HEK293 (cell line): ENCODE measurements around the gene IMMP1L.

Experiments
- CTCF ChIA-PET: fragments of 350-600 bp; formaldehyde crosslinking; extraction: SDS; loops from one replicate; lab custom pipeline; 2021; ENCODE audit warnings: antibody characterized with exemption; lab: Yijun Ruan, JAX
- POLR2A ChIA-PET: fragments of 300-600 bp; formaldehyde crosslinking; extraction: SDS; loops from one replicate; lab custom pipeline; 2020; ENCODE audit warnings: antibody characterized with exemption, inconsistent platforms; lab: Yijun Ruan, JAX
- H3K27ac ChIP-seq: fragments of 200-500 bp; sonication (Bioruptor generic); 2 replicates; pipeline ENCODE4 v1.5.1; 2014; ENCODE audit warnings: low read depth, low read length, control low read depth, inconsistent platforms; ENCODE audit errors: extremely low read depth
- H3K36me3 ChIP-seq, 2 experiments: fragments of 200-500 bp in 1 of 2; sonication (Bioruptor generic) in 1 of 2; 1 replicate in 1 of 2; 2 replicates in 1 of 2; pipeline ENCODE4 v1.5.1; 2014 to 2017; ENCODE audit warnings: inconsistent platforms in 2 of 2, low read length in 2 of 2; ENCODE audit not compliant: control insufficient read depth in 2 of 2, insufficient read depth in 1 of 2
- H3K4me1 ChIP-seq: fragments of 200-500 bp; sonication (Bioruptor generic); 2 replicates; pipeline ENCODE4 v1.5.1; 2014; ENCODE audit warnings: mild to moderate bottlenecking, low read length, inconsistent platforms; ENCODE audit not compliant: control insufficient read depth, insufficient read depth
- H3K4me3 ChIP-seq: 2 replicates; pipeline ENCODE4 v1.5.1; 2011; ENCODE audit warnings: low read depth, mild to moderate bottlenecking, control low read depth, low read length, moderate library complexity
- H3K9me3 ChIP-seq: fragments of 200-500 bp; sonication (Bioruptor generic); 2 replicates; pipeline ENCODE4 v1.5.1; 2014; ENCODE audit warnings: low read depth, low read length, inconsistent platforms; ENCODE audit not compliant: control insufficient read depth, insufficient read depth
- BCL11B ChIP-seq: fragments of 450-650 bp; formaldehyde crosslinking; IDR thresholded peaks from 2 replicates; pipeline ENCODE4 v1.5.1; 2016; ENCODE audit warnings: low read depth, missing biosample characterization, missing genetic modification characterization
- CTCF ChIP-seq: fragments of 450-650 bp; formaldehyde crosslinking; IDR thresholded peaks from 2 replicates; pipeline ENCODE4 v1.5.1; 2016; ENCODE audit warnings: missing biosample characterization, missing genetic modification characterization
- PBX3 ChIP-seq: sonication (generic); formaldehyde crosslinking; IDR thresholded peaks from 2 replicates; pipeline ENCODE4 v1.8.1; 2022; ENCODE audit warnings: mild to moderate bottlenecking, moderate library complexity, missing genetic modification reagents
- ZNF10 ChIP-seq: fragments of 450-650 bp; formaldehyde crosslinking; IDR thresholded peaks from 2 replicates; pipeline ENCODE4 v1.5.1; 2017; ENCODE audit warnings: missing biosample characterization, missing genetic modification characterization
- ZNF114 ChIP-seq: fragments of 450-650 bp; formaldehyde crosslinking; IDR thresholded peaks from 2 replicates; pipeline ENCODE4 v1.5.0; 2017; ENCODE audit warnings: missing biosample characterization, missing genetic modification characterization
- ZNF133 ChIP-seq: fragments of 450-650 bp; formaldehyde crosslinking; IDR thresholded peaks from 2 replicates; pipeline ENCODE4 v1.5.1; 2016; ENCODE audit warnings: missing biosample characterization, missing genetic modification characterization
- ZNF169 ChIP-seq: fragments of 450-650 bp; formaldehyde crosslinking; IDR thresholded peaks from 2 replicates; pipeline ENCODE4 v1.5.1; 2016; ENCODE audit warnings: missing biosample characterization, missing genetic modification characterization
- ZNF175 ChIP-seq: fragments of 450-650 bp; formaldehyde crosslinking; IDR thresholded peaks from 2 replicates; pipeline ENCODE4 v1.5.1; 2016; ENCODE audit warnings: missing biosample characterization, missing genetic modification characterization
- ZNF214 ChIP-seq: fragments of 450-650 bp; formaldehyde crosslinking; IDR thresholded peaks from 2 replicates; pipeline ENCODE4 v1.5.1; 2017; ENCODE audit warnings: missing biosample characterization, mild to moderate bottlenecking, missing genetic modification characterization, borderline replicate concordance
- ZNF362 ChIP-seq: fragments of 450-650 bp; formaldehyde crosslinking; IDR thresholded peaks from 2 replicates; pipeline ENCODE4 v1.5.1; 2016; ENCODE audit warnings: missing biosample characterization, missing genetic modification characterization
- ZNF423 ChIP-seq: fragments of 450-650 bp; formaldehyde crosslinking; IDR thresholded peaks from 2 replicates; pipeline ENCODE4 v1.5.1; 2016; ENCODE audit warnings: missing biosample characterization, missing genetic modification characterization
- ZNF501 ChIP-seq: fragments of 450-650 bp; formaldehyde crosslinking; IDR thresholded peaks from 2 replicates; pipeline ENCODE4 v1.5.1; 2016; ENCODE audit warnings: missing biosample characterization, missing genetic modification characterization
- ZNF548 ChIP-seq: fragments of 450-650 bp; formaldehyde crosslinking; IDR thresholded peaks from 2 replicates; pipeline ENCODE4 v1.5.1; 2016; ENCODE audit warnings: missing biosample characterization, missing genetic modification characterization
- ZNF654 ChIP-seq: fragments of 450-650 bp; formaldehyde crosslinking; IDR thresholded peaks from 2 replicates; pipeline ENCODE4 v1.5.1; 2016; ENCODE audit warnings: low read depth, missing biosample characterization, missing genetic modification characterization
- ZNF768 ChIP-seq: fragments of 450-650 bp; formaldehyde crosslinking; IDR thresholded peaks from 2 replicates; pipeline ENCODE4 v1.5.1; 2018; ENCODE audit warnings: missing biosample characterization, mild to moderate bottlenecking, missing genetic modification characterization
- ZSCAN30 ChIP-seq: fragments of 450-650 bp; IDR thresholded peaks from 2 replicates; pipeline ENCODE4 v1.5.1; 2018; ENCODE audit warnings: missing biosample characterization, mild to moderate bottlenecking, missing genetic modification characterization, moderate library complexity
- TF ChIP-seq, protein P1 (sequence below): fragments of 450-650 bp; formaldehyde crosslinking; IDR thresholded peaks from 2 replicates; pipeline ENCODE4 v1.5.1; 2017; ENCODE audit warnings: missing biosample characterization, missing genetic modification characterization
- TF ChIP-seq, protein P2 (sequence below): fragments of 450-650 bp; formaldehyde crosslinking; IDR thresholded peaks from 2 replicates; pipeline ENCODE4 v1.5.1; 2017; ENCODE audit warnings: missing biosample characterization, missing genetic modification characterization
- TF ChIP-seq, protein P3 (sequence below): fragments of 450-650 bp; formaldehyde crosslinking; IDR thresholded peaks from 2 replicates; pipeline ENCODE4 v1.5.1; 2016; ENCODE audit warnings: missing biosample characterization, missing genetic modification characterization, borderline replicate concordance
- TF ChIP-seq, protein P4 (sequence below): fragments of 450-650 bp; formaldehyde crosslinking; IDR thresholded peaks from 2 replicates; pipeline ENCODE4 v1.5.1; 2016; ENCODE audit warnings: missing biosample characterization, missing genetic modification characterization, borderline replicate concordance

Gene IMMP1L

DNA sequence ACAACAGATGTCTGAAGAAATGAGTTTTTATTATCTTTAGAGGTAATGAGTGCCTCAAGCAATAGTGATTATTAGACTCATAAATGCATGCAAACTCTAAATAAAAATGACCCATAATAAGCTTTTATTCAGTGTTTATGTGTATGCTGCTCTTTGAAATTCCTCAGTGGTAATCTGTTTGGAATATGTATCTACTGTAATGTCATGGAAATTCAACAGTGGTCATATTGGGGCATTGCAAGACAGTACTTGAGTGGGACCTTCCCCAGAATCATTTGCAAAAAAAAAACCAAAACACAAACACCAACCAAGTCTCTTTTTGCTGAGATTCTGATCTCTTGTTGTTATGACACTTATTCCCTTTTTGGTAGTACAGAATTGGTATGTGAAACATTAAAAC lies 104.8 kb downstream of the IMMP1L start (continued):
- TF ChIP-seq, protein P1, sequence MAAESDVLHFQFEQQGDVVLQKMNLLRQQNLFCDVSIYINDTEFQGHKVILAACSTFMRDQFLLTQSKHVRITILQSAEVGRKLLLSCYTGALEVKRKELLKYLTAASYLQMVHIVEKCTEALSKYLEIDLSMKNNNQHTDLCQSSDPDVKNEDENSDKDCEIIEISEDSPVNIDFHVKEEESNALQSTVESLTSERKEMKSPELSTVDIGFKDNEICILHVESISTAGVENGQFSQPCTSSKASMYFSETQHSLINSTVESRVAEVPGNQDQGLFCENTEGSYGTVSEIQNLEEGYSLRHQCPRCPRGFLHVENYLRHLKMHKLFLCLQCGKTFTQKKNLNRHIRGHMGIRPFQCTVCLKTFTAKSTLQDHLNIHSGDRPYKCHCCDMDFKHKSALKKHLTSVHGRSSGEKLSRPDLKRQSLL (tag by site-specific recombination), result no peak
- TF ChIP-seq ZNF548 (tag by site-specific recombination) (no peak), ZNF501 (no peak), ZNF175 (tag by site-specific recombination) (no peak), PBX3 (CRISPR knock-in tag) (no peak), ZNF10 (tag by site-specific recombination) (no peak), ZNF214 (tag by site-specific recombination) (no peak), ZNF768 (tag by site-specific recombination) (no peak), ZSCAN30 (tag by site-specific recombination) (no peak)
- TF ChIP-seq, protein P2, sequence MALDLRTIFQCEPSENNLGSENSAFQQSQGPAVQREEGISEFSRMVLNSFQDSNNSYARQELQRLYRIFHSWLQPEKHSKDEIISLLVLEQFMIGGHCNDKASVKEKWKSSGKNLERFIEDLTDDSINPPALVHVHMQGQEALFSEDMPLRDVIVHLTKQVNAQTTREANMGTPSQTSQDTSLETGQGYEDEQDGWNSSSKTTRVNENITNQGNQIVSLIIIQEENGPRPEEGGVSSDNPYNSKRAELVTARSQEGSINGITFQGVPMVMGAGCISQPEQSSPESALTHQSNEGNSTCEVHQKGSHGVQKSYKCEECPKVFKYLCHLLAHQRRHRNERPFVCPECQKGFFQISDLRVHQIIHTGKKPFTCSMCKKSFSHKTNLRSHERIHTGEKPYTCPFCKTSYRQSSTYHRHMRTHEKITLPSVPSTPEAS (tag by site-specific recombination), result no peak
- TF ChIP-seq, protein P3, sequence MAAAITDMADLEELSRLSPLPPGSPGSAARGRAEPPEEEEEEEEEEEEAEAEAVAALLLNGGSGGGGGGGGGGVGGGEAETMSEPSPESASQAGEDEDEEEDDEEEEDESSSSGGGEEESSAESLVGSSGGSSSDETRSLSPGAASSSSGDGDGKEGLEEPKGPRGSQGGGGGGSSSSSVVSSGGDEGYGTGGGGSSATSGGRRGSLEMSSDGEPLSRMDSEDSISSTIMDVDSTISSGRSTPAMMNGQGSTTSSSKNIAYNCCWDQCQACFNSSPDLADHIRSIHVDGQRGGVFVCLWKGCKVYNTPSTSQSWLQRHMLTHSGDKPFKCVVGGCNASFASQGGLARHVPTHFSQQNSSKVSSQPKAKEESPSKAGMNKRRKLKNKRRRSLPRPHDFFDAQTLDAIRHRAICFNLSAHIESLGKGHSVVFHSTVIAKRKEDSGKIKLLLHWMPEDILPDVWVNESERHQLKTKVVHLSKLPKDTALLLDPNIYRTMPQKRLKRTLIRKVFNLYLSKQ (tag by site-specific recombination), result no peak

GRCh38 chr11:31397239-31397834 lies 112.1 kb downstream of the IMMP1L start:
- CTCF ChIA-PET, result interaction anchor here (0.7 to 3.5 kb wide), 16 partner anchors 8 to 1556 kb away, joined by 3 to 22 read pairs (median 3); no protein-coding TSS in a partner anchor
- TF ChIP-seq ZNF114 (tag by site-specific recombination), result no peak
- TF ChIP-seq CTCF (tag by site-specific recombination), result peak; percentile 32; the same call in 1 of the 2 replicates
- no peak for TF ChIP-seq ZNF423
- TF ChIP-seq ZNF169 (tag by site-specific recombination), result no peak
- TF ChIP-seq, protein P4, sequence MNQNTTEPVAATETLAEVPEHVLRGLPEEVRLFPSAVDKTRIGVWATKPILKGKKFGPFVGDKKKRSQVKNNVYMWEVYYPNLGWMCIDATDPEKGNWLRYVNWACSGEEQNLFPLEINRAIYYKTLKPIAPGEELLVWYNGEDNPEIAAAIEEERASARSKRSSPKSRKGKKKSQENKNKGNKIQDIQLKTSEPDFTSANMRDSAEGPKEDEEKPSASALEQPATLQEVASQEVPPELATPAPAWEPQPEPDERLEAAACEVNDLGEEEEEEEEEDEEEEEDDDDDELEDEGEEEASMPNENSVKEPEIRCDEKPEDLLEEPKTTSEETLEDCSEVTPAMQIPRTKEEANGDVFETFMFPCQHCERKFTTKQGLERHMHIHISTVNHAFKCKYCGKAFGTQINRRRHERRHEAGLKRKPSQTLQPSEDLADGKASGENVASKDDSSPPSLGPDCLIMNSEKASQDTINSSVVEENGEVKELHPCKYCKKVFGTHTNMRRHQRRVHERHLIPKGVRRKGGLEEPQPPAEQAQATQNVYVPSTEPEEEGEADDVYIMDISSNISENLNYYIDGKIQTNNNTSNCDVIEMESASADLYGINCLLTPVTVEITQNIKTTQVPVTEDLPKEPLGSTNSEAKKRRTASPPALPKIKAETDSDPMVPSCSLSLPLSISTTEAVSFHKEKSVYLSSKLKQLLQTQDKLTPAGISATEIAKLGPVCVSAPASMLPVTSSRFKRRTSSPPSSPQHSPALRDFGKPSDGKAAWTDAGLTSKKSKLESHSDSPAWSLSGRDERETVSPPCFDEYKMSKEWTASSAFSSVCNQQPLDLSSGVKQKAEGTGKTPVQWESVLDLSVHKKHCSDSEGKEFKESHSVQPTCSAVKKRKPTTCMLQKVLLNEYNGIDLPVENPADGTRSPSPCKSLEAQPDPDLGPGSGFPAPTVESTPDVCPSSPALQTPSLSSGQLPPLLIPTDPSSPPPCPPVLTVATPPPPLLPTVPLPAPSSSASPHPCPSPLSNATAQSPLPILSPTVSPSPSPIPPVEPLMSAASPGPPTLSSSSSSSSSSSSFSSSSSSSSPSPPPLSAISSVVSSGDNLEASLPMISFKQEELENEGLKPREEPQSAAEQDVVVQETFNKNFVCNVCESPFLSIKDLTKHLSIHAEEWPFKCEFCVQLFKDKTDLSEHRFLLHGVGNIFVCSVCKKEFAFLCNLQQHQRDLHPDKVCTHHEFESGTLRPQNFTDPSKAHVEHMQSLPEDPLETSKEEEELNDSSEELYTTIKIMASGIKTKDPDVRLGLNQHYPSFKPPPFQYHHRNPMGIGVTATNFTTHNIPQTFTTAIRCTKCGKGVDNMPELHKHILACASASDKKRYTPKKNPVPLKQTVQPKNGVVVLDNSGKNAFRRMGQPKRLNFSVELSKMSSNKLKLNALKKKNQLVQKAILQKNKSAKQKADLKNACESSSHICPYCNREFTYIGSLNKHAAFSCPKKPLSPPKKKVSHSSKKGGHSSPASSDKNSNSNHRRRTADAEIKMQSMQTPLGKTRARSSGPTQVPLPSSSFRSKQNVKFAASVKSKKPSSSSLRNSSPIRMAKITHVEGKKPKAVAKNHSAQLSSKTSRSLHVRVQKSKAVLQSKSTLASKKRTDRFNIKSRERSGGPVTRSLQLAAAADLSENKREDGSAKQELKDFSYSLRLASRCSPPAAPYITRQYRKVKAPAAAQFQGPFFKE (tag by site-specific recombination), result no peak
- peak; percentile 66 for TF ChIP-seq ZNF654 (tag by site-specific recombination)
- TF ChIP-seq ZNF133 (tag by site-specific recombination), result no peak
- TF ChIP-seq ZNF362, result peak; percentile 83
- TF ChIP-seq BCL11B (tag by site-specific recombination), result no peak
- Histone ChIP-seq H3K9me3 (no peaks in the 10 kb centered on the region), H3K4me3 (no peak overlapping the region), H3K4me1 (no peaks in the 10 kb centered on the region), H3K36me3 (no peaks in the 10 kb centered on the region), H3K27ac (no peak overlapping the region)
- POLR2A ChIA-PET, result no interaction called here
